GM12878 (cell line): ENCODE measurements around the gene GPT2. TPM values are rescaled to one million over a fixed set of nuclear protein-coding genes. Genes with fewer than 3 reads are reported as not detected.
A peak's percentile ranks its signal among the peaks of the same experiment; 100 is the strongest.

Experiments
- ATAC-seq: fragments of 200-7000 bp; cut with Tn5 transposase; 3 replicates; pipeline ENCODE4 v1.9.1; 2020; ENCODE audit warnings: mild to moderate bottlenecking, moderate library complexity
- BruUV-seq: library from RNA; stranded (reverse); fragments of 400-500 nt; replicated peaks from 2 replicates; lab custom pipeline; 2021; lab: Mats Ljungman, UMichigan
- CTCF ChIA-PET: fragments of 300-600 bp; sonication (Branson Sonifier 250); formaldehyde crosslinking; extraction: SDS; loops from one replicate; lab custom pipeline; 2021; ENCODE audit warnings: inconsistent platforms; lab: Yijun Ruan, JAX
- POLR2A ChIA-PET: fragments of 350-600 bp; formaldehyde crosslinking; extraction: SDS; loops from one replicate; lab custom pipeline; 2021; ENCODE audit warnings: inconsistent platforms; lab: Charles Lee
- RAD21 ChIA-PET: fragments of 300-600 bp; sonication (Branson Sonifier 250); formaldehyde crosslinking; loops from one replicate; lab custom pipeline; 2023; ENCODE audit warnings: antibody characterized with exemption; ENCODE audit not compliant: unreplicated experiment; lab: Charles Lee
- SMC1A ChIA-PET: fragments of 300-600 bp; sonication (Branson Sonifier 250); formaldehyde crosslinking; loops from one replicate; lab custom pipeline; 2023; ENCODE audit not compliant: unreplicated experiment, uncharacterized antibody; lab: Charles Lee
- DNase-seq: peaks from one replicate; pipeline ENCODE4 v3.0.0-alpha.2; 2011; ENCODE audit warnings: low read depth, low spot score
- FAIRE-seq: peaks from 3 replicates; lab custom pipeline; 2011; peaks lifted over from hg19 to GRCh38; lab: Jason Lieb, UNC
- H2AFZ ChIP-seq: 2 replicates; pipeline ENCODE4 v1.6.0; 2011; ENCODE audit warnings: low read depth, low read length, control low read depth; ENCODE audit not compliant: control insufficient read depth
- H3K27ac ChIP-seq: 2 replicates; pipeline ENCODE4 v1.5.1; 2011; ENCODE audit warnings: control low read depth; ENCODE audit not compliant: control insufficient read depth, insufficient read depth
- H3K27me3 ChIP-seq, 2 experiments: replicated peaks in 1 of 2; 2 replicates each; pipeline versions ENCODE4 v1.6.0 to v1.6.1; 2011; ENCODE audit warnings: low read length in 1 of 2; ENCODE audit not compliant: control insufficient read depth in 2 of 2, insufficient read depth in 2 of 2
- H3K36me3 ChIP-seq, 2 experiments: 2 replicates each; pipeline ENCODE4 v1.5.1; 2011; ENCODE audit warnings: low read length in 1 of 2; ENCODE audit not compliant: control insufficient read depth in 2 of 2, insufficient read depth in 2 of 2
- H3K4me1 ChIP-seq: 2 replicates; pipeline ENCODE4 v1.6.1; 2011; ENCODE audit warnings: mild to moderate bottlenecking, low read length, moderate library complexity, mixed read lengths; ENCODE audit not compliant: control insufficient read depth, insufficient read depth
- H3K4me2 ChIP-seq: 2 replicates; pipeline ENCODE4 v1.6.0; 2011; ENCODE audit warnings: control low read depth; ENCODE audit not compliant: control insufficient read depth, insufficient read depth
- H3K4me3 ChIP-seq: fragments of 200-600 bp; sonication (generic); 2 replicates; pipeline ENCODE4 v1.5.1; 2016
- H3K79me2 ChIP-seq: 2 replicates; pipeline ENCODE4 v1.6.0; 2011; ENCODE audit warnings: low read length; ENCODE audit not compliant: control insufficient read depth, insufficient read depth
- H3K9ac ChIP-seq: 2 replicates; pipeline ENCODE4 v1.8.0; 2011; ENCODE audit warnings: low read length, control low read depth, mixed read lengths; ENCODE audit not compliant: control insufficient read depth, insufficient read depth
- H3K9me3 ChIP-seq: replicated peaks from 3 replicates; pipeline ENCODE4 v1.5.1; 2011; ENCODE audit warnings: mild to moderate bottlenecking, low read length; ENCODE audit not compliant: control insufficient read depth, insufficient read depth
- H4K20me1 ChIP-seq: 2 replicates; pipeline ENCODE4 v1.6.0; 2011; ENCODE audit not compliant: control insufficient read depth, insufficient read depth
- CREM ChIP-seq: IDR thresholded peaks from 2 replicates; pipeline ENCODE4 v1.6.1; 2014; ENCODE audit warnings: antibody characterized with exemption, low read depth
- GABPA ChIP-seq: IDR thresholded peaks from 2 replicates; pipeline ENCODE4 v1.6.1; 2014; ENCODE audit warnings: antibody characterized with exemption, low read depth, mild to moderate bottlenecking, inconsistent platforms
- IRF4 ChIP-seq: IDR thresholded peaks from 2 replicates; pipeline ENCODE4 v1.6.1; 2011; ENCODE audit warnings: low read depth, low read length
- JUNB ChIP-seq: IDR thresholded peaks from 2 replicates; pipeline ENCODE4 v1.6.1; 2016; ENCODE audit warnings: antibody characterized with exemption, mild to moderate bottlenecking
- MYB ChIP-seq: fragments of 150-350 bp; IDR thresholded peaks from 2 replicates; pipeline ENCODE4 v1.6.1; 2014; ENCODE audit warnings: mild to moderate bottlenecking, low read depth, low read length, borderline replicate concordance
- NR2C1 ChIP-seq: fragments of 450-650 bp; IDR thresholded peaks from 2 replicates; pipeline ENCODE4 v1.6.1; 2017; ENCODE audit warnings: antibody characterized with exemption, mild to moderate bottlenecking, moderate library complexity
- NR2F1 ChIP-seq: fragments of 450-650 bp; conservative IDR thresholded peaks from 2 replicates; pipeline ENCODE4 v1.6.1; 2017; ENCODE audit warnings: mild to moderate bottlenecking
- PAX5 ChIP-seq: IDR thresholded peaks from 2 replicates; pipeline ENCODE4 v1.6.1; 2011; ENCODE audit warnings: low read depth, low read length, borderline replicate concordance
- POU2F2 ChIP-seq: IDR thresholded peaks from 3 replicates; pipeline ENCODE4 v1.6.1; 2011; ENCODE audit warnings: low read depth, mild to moderate bottlenecking, low read length, borderline replicate concordance
- RAD21 ChIP-seq: IDR thresholded peaks from 2 replicates; pipeline ENCODE4 v1.6.1; 2011; ENCODE audit warnings: mild to moderate bottlenecking, low read depth, low read length, moderate library complexity; ENCODE audit not compliant: insufficient read depth
- RELA ChIP-seq: fragments of 450-650 bp; IDR thresholded peaks from 2 replicates; pipeline ENCODE4 v1.8.0; 2014; ENCODE audit warnings: borderline replicate concordance; ENCODE audit not compliant: partially characterized antibody
- RUNX3 ChIP-seq: IDR thresholded peaks from 2 replicates; pipeline ENCODE4 v1.6.1; 2012; ENCODE audit warnings: low read length, inconsistent platforms
- SMC3 ChIP-seq: IDR thresholded peaks from 2 replicates; pipeline ENCODE4 v1.6.1; 2011; ENCODE audit warnings: low read length, improper control_type of control experiment, borderline replicate concordance
- TCF12 ChIP-seq: IDR thresholded peaks from 2 replicates; pipeline ENCODE4 v1.6.1; 2011; ENCODE audit warnings: low read depth, mild to moderate bottlenecking, low read length
- TCF3 ChIP-seq: IDR thresholded peaks from 2 replicates; pipeline ENCODE4 v1.6.1; 2012; ENCODE audit warnings: low read depth, mild to moderate bottlenecking, low read length, borderline replicate concordance; ENCODE audit not compliant: insufficient read depth
- YY1 ChIP-seq: IDR thresholded peaks from 2 replicates; pipeline ENCODE4 v1.6.1; 2011; ENCODE audit warnings: low read depth, mild to moderate bottlenecking, low read length
- WGBS: methylation state at CpG from one replicate; pipeline ENCODE4 v1.1.6; 2016; ENCODE audit warnings: low lambda C conversion rate; ENCODE audit not compliant: insufficient replicate concordance, insufficient coverage; ENCODE audit errors: missing lambda C conversion rate; 5-methylcytosine and 5-hydroxymethylcytosine counted together
- in situ Hi-C: fragments of 300-500 bp; cut with MboI; formaldehyde crosslinking; loops from 9 replicates; pipeline ENCODE4 v1.14.3; 2018; ENCODE audit warnings: mixed read lengths
- intact Hi-C: fragments of 100-400 bp; cut with micrococcal nuclease; formaldehyde crosslinking; loops from one replicate; pipeline ENCODE4 v1.14.2; 2022; ENCODE audit not compliant: unreplicated experiment
- polyA plus RNA-seq, 11 experiments: library from polyadenylated mRNA; depleted of rRNA in 4 of 11; unstranded in 6 of 11; stranded (reverse) in 5 of 11; fragments of >200 nt; fragmentation: Nextera tagmentation in 4 of 11; fragmentation: Illumina TruSeq in 1 of 11; extraction: Ambion mirVana in 4 of 11; extraction: Trizol in 1 of 11; gene quantifications; 1 replicate in 1 of 11; 2 replicates in 10 of 11; pipeline versions ENCODE4 v1.2.1 to v1.2.3, GENCODE V29; 2011 to 2016; ENCODE audit warnings: inconsistent platforms in 2 of 11, missing spikeins in 2 of 11, low read depth in 1 of 11
- total RNA-seq, 4 experiments: library from RNA; depleted of rRNA in 3 of 4; stranded (reverse); fragments of >200 nt in 3 of 4; fragmentation: Illumina TruSeq in 1 of 4; extraction: Trizol in 1 of 4; gene quantifications; 2 replicates each; pipeline versions ENCODE4 v1.2.1 to v1.2.3, GENCODE V29; 2013 to 2021
- TF ChIP-seq, protein P1 (sequence below): fragments of 450-650 bp; IDR thresholded peaks from 2 replicates; pipeline ENCODE4 v1.6.1; 2016; ENCODE audit warnings: mild to moderate bottlenecking
- TF ChIP-seq, protein P2 (sequence below), 3 experiments: IDR thresholded peaks in 2 of 3; conservative IDR thresholded peaks in 1 of 3; 2 replicates each; pipeline ENCODE4 v1.5.1; 2011; ENCODE audit warnings: low read depth in 3 of 3, low read length in 3 of 3, mild to moderate bottlenecking in 3 of 3, control low read depth in 2 of 3, moderate library complexity in 2 of 3, inconsistent platforms in 1 of 3, mixed read lengths in 1 of 3; ENCODE audit not compliant: control insufficient read depth in 2 of 3, insufficient read depth in 1 of 3; ENCODE audit errors: extremely low read depth in 1 of 3
- TF ChIP-seq, protein P3 (sequence below): IDR thresholded peaks from 2 replicates; pipeline ENCODE4 v1.6.1; 2012; ENCODE audit warnings: low read length, inconsistent platforms

GPT2 gene
- total and polyA plus RNA-seq, 10 of the 15 experiments (the other 5 are each of a cell fraction or from before 2014, with no cell fraction given): 0.45 to 9.9 (median 4.3) TPM

DNA sequence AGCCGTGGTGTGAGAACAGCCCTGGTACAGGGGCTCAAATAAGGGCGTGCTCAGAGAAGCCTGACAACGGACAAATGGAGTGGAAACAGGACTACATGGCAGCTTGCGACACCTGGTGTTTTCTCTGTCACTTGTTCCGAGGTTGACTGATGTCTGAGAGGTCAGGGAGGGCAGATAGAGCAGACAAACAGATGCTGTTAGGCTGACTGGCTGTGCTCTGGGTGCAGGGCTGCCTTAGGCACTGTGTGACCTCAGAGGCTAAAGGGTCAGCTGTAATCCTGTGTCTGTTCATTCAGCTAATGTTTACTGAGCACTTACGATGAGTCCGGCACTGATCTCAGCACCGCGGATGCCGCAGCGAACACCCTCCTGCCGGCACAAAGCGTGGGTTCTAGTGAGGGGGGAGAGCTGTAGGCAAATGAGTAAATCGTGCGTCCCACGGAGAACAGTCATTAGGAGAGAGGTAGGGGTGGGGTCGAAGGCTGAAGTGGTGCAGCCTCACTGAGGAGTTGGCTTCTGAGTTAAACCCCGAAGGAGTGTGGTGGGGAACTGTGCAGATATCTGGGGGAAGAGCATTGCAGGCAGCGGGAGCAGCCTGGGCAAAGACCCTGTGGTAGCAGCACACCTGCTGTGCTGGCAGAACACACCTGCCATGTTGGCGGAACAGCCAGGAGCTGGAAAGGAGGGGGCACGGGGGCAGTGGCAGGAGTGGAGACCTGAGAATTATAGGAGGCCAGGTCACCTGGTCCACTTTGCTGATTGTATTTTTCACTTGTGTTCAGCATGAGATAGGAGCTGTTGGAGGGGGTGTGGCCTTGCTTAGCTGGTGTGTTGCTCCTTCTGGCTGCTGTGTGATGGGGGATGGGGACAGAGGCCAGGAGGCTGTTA is 35.0 kb downstream of the GPT2 start:
- Histone ChIP-seq H2AFZ (peak overlapping the region; percentile 70), H3K9ac (no peak overlapping the region), H3K4me1 (peaks cover 19% of the 10 kb centered on the region), H3K79me2 (no peaks in the 10 kb centered on the region), H3K9me3 (no peaks in the 10 kb centered on the region), H3K27ac (0 out of 2 replicates have a peak overlapping the region, but pooled peaks have one; percentile 39), H3K4me2 (peak overlapping the region; percentile 84), H3K27me3 (no peaks in the 10 kb centered on the region), H4K20me1 (no peaks in the 10 kb centered on the region), H3K36me3 (peaks cover 0 to 5% of the 10 kb centered on the region in 2 experiments; a peak in 2 of 4 replicates), H3K4me3 (peak overlapping the region; percentile 37; the same call in 1 of the 2 replicates)
- FAIRE-seq: peak; percentile 97
- ChIA-PET CTCF (interaction anchor here (1.6 to 5.5 kb wide), 5 partner anchors 9 to 245 kb away, joined by 6 to 65 read pairs (median 20); no protein-coding TSS in a partner anchor), POLR2A (no interaction called here), SMC1A (interaction anchor here (0.9 to 4.9 kb wide), 5 partner anchors 11 to 245 kb away, joined by 3 to 35 read pairs (median 4); no protein-coding TSS in a partner anchor), RAD21 (interaction anchor here (0.8 to 2.0 kb wide), 7 partner anchors 8 to 246 kb away, joined by 3 to 18 read pairs (median 3); no protein-coding TSS in a partner anchor)
- in situ Hi-C loops: no loop called here
- ATAC-seq: peak; percentile 84
- peak; percentile 54 for DNase-seq
- BruUV-seq: no TSS peak
- intact Hi-C loops: no loop called here
- 3% methylated on average over 21 of the region's 21 CpGs for WGBS
- TF ChIP-seq TCF12 (peak; percentile 76), RAD21 (peak; percentile 69), NR2C1 (0 out of 2 replicates have a peak, but pooled peaks have one; percentile 15), IRF4 (0 out of 2 replicates have a peak, but pooled peaks have one; percentile 55), PAX5 (peak; percentile 14; the same call in 1 of the 2 replicates), POU2F2 (peak; percentile 67; the same call in 1 of the 3 replicates), YY1 (peak; percentile 30; the same call in 1 of the 2 replicates), RUNX3 (peak; percentile 41), TCF3 (peak; percentile 82), RELA (no peak), MYB (no peak), JUNB (peak; percentile 45; the same call in 1 of the 2 replicates), SMC3 (peak; percentile 67; the same call in 1 of the 2 replicates), NR2F1 (peak; percentile 97), GABPA (no peak), CREM (0 out of 2 replicates have a peak, but pooled peaks have one; percentile 26)
- TF ChIP-seq, protein P1, sequence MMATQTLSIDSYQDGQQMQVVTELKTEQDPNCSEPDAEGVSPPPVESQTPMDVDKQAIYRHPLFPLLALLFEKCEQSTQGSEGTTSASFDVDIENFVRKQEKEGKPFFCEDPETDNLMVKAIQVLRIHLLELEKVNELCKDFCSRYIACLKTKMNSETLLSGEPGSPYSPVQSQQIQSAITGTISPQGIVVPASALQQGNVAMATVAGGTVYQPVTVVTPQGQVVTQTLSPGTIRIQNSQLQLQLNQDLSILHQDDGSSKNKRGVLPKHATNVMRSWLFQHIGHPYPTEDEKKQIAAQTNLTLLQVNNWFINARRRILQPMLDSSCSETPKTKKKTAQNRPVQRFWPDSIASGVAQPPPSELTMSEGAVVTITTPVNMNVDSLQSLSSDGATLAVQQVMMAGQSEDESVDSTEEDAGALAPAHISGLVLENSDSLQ: 0 out of 2 replicates have a peak, but pooled peaks have one; percentile 27
- TF ChIP-seq, protein P2, sequence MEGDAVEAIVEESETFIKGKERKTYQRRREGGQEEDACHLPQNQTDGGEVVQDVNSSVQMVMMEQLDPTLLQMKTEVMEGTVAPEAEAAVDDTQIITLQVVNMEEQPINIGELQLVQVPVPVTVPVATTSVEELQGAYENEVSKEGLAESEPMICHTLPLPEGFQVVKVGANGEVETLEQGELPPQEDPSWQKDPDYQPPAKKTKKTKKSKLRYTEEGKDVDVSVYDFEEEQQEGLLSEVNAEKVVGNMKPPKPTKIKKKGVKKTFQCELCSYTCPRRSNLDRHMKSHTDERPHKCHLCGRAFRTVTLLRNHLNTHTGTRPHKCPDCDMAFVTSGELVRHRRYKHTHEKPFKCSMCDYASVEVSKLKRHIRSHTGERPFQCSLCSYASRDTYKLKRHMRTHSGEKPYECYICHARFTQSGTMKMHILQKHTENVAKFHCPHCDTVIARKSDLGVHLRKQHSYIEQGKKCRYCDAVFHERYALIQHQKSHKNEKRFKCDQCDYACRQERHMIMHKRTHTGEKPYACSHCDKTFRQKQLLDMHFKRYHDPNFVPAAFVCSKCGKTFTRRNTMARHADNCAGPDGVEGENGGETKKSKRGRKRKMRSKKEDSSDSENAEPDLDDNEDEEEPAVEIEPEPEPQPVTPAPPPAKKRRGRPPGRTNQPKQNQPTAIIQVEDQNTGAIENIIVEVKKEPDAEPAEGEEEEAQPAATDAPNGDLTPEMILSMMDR (IDR thresholded peaks at IDR 0.05 in 2 of 3, conservative IDR thresholded peaks at IDR 0.05 in 1 of 3; ENCODE audit: control insufficient read depth in 2 of 3, extremely low read depth in 1 of 3, insufficient read depth in 1 of 3, low read depth in 3 of 3, low read length in 3 of 3): peak; percentile 37 to 67 (median 51); a peak in 5 of 6 replicates
- TF ChIP-seq, protein P3, sequence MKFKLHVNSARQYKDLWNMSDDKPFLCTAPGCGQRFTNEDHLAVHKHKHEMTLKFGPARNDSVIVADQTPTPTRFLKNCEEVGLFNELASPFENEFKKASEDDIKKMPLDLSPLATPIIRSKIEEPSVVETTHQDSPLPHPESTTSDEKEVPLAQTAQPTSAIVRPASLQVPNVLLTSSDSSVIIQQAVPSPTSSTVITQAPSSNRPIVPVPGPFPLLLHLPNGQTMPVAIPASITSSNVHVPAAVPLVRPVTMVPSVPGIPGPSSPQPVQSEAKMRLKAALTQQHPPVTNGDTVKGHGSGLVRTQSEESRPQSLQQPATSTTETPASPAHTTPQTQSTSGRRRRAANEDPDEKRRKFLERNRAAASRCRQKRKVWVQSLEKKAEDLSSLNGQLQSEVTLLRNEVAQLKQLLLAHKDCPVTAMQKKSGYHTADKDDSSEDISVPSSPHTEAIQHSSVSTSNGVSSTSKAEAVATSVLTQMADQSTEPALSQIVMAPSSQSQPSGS: peak; percentile 26; the same call in 1 of the 2 replicates
